Erythroblast (primary cell): Measurements from ENCODE around the gene ZNRF4.
"Not testable (repeated sequence)": the region's sequence is repeated elsewhere in the genome, so short reads cannot be mapped to it uniquely, and the experiment has no call there.

Source experiments
- GATA1 ChIP-seq: IDR thresholded peaks from 2 replicates; pipeline ENCODE4 v1.6.1; 2011; ENCODE audit warnings: low read depth, mild to moderate bottlenecking, control low read depth, low read length, moderate library complexity
- POLR2A ChIP-seq: IDR thresholded peaks from 2 replicates; pipeline ENCODE4 v1.6.1; 2011; ENCODE audit warnings: mild to moderate bottlenecking, low read length

DNA sequence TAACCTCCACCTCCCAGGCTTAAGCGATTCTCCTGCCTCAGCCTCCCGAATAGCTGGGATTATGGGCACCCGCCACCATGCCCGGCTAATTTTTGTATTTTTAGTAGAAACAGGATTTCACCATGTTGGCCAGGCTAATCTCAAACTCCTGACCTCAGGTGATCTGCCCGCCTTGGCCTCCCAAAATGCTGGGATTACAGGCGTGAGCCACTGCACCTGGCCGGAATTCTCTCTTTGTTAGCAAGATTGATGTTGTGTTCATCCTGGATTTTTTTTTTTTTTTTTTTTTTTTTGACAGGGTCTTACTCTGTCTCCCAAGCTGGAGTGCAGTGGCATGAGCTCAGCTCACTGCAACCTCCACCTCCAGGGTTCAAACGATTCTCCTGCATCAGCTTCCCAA, 16.5 kb upstream of the ZNRF4 start:
- TF ChIP-seq POLR2A, GATA1: not testable (repeated sequence)
